HL-60 (cell line): Measurements from ENCODE around the gene CHST11.

Source experiments
- DNase-seq, 2 experiments: peaks; one replicate each; pipeline ENCODE4 v3.0.0-alpha.2; 2010 to 2020; ENCODE audit warnings: low read depth in 1 of 2, low spot score in 1 of 2
- H3K27ac ChIP-seq: fragments of 250-450 bp; sonication (Bioruptor Pico); replicated peaks from 2 replicates; pipeline ENCODE4 v1.5.1; 2020; ENCODE audit warnings: mild to moderate bottlenecking, moderate library complexity
- H3K27me3 ChIP-seq: fragments of 250-450 bp; sonication (Bioruptor Pico); 2 replicates; pipeline ENCODE4 v1.5.1; 2021; ENCODE audit warnings: mild to moderate bottlenecking, moderate library complexity; ENCODE audit not compliant: insufficient read depth, poor library complexity, severe bottlenecking
- H3K4me3 ChIP-seq: replicated peaks from 2 replicates; pipeline ENCODE4 v1.5.1; 2011; ENCODE audit warnings: mild to moderate bottlenecking, control low read depth, low read length; ENCODE audit not compliant: insufficient read depth
- CTCF ChIP-seq: IDR thresholded peaks from one replicate; pipeline ENCODE4 v1.5.1; 2011; ENCODE audit warnings: low read length, control low read depth, inconsistent platforms; ENCODE audit not compliant: insufficient read depth
- GABPA ChIP-seq: IDR thresholded peaks from 2 replicates; pipeline ENCODE4 v1.6.1; 2012; ENCODE audit warnings: low read depth
- POLR2AphosphoS5 ChIP-seq: IDR thresholded peaks from 2 replicates; pipeline ENCODE4 v1.6.1; 2012; ENCODE audit warnings: low read depth
- REST ChIP-seq: IDR thresholded peaks from 2 replicates; pipeline ENCODE4 v1.6.1; 2012; ENCODE audit warnings: low read depth; ENCODE audit not compliant: insufficient replicate concordance
- SPI1 ChIP-seq: IDR thresholded peaks from 2 replicates; pipeline ENCODE4 v1.6.1; 2012; ENCODE audit warnings: low read depth, mild to moderate bottlenecking, borderline replicate concordance
- microRNA-seq: library from miRNA; unstranded; fragments of <30 nt; microRNA quantifications from one replicate; pipeline ENCODE4, GENCODE V29; 2018

CHST11 gene

GRCh38 chr12:104809706-104810385 lies 353.1 kb downstream of the CHST11 start:
- no peak for TF ChIP-seq REST
- no peak for TF ChIP-seq SPI1
- TF ChIP-seq GABPA, result no peak
- no peak for TF ChIP-seq CTCF
- TF ChIP-seq POLR2AphosphoS5, result no peak
- DNase-seq, result no peak
- H3K27me3 ChIP-seq, result no peaks in the 10 kb centered on the region
- no peak overlapping the region for H3K4me3 ChIP-seq
- no peak overlapping the region for H3K27ac ChIP-seq

Small RNA genes lying within 50 kb of the gene (microRNA-seq; reads per million reads assigned to microRNA genes)
- 7.8 reads per million, percentile 25 among the genes with 10 or more reads in this experiment for gene MIR3922
